A673 (cell line): ENCODE data around the gene C20orf204.

Experiments
- CTCF ChIP-seq: fragments of 300-800, 200-600 bp; sonication (generic); conservative IDR thresholded peaks from 2 replicates; pipeline ENCODE4 v1.5.1; 2017; ENCODE audit warnings: low read depth, mild to moderate bottlenecking, antibody characterized with exemption, low read length, moderate library complexity, mixed read lengths
- EZH2 ChIP-seq: fragments of 200-600 bp; sonication (generic); IDR thresholded peaks from 2 replicates; pipeline ENCODE4 v1.6.1; 2017; ENCODE audit warnings: borderline replicate concordance, low read depth, mild to moderate bottlenecking, mixed read lengths, antibody characterized with exemption, low read length; ENCODE audit not compliant: poor library complexity, severe bottlenecking

DNA sequence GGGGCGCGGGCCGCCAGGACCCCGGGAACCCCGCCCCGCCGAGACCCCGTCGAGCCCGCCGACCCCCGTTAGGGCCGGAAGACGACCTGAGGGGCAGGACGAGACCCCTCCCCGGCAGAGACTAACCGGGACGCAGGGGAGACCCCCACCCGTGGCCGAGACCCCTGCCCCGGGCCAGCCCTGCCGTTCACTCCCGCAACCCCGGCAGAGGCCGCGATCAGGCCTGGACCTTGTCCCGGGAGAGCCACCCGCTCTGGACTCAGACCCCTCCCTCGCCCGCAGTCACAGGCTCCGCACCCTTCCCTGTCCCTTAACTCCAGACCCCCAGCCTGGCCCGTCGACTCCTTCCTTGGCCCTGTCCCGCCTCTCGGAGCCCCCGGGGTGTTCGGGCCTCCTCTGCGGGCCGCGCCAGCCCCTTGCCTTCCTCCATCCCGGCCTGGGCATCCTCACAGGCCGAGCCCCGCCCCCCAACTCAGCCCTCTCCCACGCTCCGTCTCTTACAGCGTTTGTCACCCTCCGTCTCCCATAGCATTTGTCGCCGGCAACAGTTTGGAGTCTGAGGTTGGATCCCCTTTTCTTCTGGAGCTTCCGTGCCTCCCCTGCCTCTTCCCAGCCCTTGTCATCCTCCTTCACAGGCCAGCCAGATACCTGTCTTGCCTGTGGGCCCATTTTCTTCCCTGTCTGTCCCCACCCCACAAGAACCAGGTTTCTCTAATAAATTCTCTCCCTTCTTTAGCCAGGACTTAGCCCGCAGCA, 27.6 kb downstream of the C20orf204 start:
- TF ChIP-seq CTCF (no peak), EZH2 (no peak)
